ENCODE data around the gene LHB.

The LHB gene

GRCh38 chr19:48991011-48991609 lies 25.8 kb downstream of the LHB start:
- Histone ChIP-seq H3K4me3 (ENCODE audit: low read depth, low read length) (no peak overlapping the region), H3K4me1 (no peaks in the 10 kb centered on the region), H3K9me3 (no peaks in the 10 kb centered on the region), H3K36me3 (peaks cover 7% of the 10 kb centered on the region; the same call in 1 of the 2 replicates), H3K27me3 (no peaks in the 10 kb centered on the region)
- TF ChIP-seq CTCF (IDR thresholded peaks at IDR 0.05; ENCODE audit: low read depth, low read length) = no peak
- DNase-seq = no peak

GRCh38 chr19:48990400-48990799 lies 26.5 kb downstream of the LHB start:
- no peak for TF ChIP-seq CTCF (IDR thresholded peaks at IDR 0.05; ENCODE audit: low read depth, low read length)
- Histone ChIP-seq H3K9me3 (no peaks in the 10 kb centered on the region), H3K27me3 (no peaks in the 10 kb centered on the region), H3K4me1 (no peaks in the 10 kb centered on the region), H3K36me3 (peaks cover 12% of the 10 kb centered on the region; the same call in 1 of the 2 replicates), H3K4me3 (ENCODE audit: low read depth, low read length) (no peak overlapping the region)
- no peak for DNase-seq

- no peak for TF ChIP-seq CTCF (IDR thresholded peaks at IDR 0.05; ENCODE audit: low read depth, low read length)
Measured at GRCh38 chr19:48989701-48990291, 27.1 kb downstream of the LHB start.

GRCh38 chr19:48988860-48989259 lies 28.0 kb downstream of the LHB start:
- Histone ChIP-seq H3K27me3 (no peaks in the 10 kb centered on the region), H3K36me3 (peaks cover 23% of the 10 kb centered on the region; the same call in 1 of the 2 replicates), H3K4me3 (ENCODE audit: low read depth, low read length) (no peak overlapping the region)

More at GRCh38 chr19:48989701-48990291, 27.1 kb downstream of the LHB start:
- H3K27me3 ChIP-seq = no peaks in the 10 kb centered on the region
- H3K9me3 ChIP-seq = no peaks in the 10 kb centered on the region
- H3K36me3 ChIP-seq = peaks cover 16% of the 10 kb centered on the region; the same call in 1 of the 2 replicates
- DNase-seq = no peak
- no peaks in the 10 kb centered on the region for H3K4me1 ChIP-seq
- H3K4me3 ChIP-seq (ENCODE audit: low read depth, low read length) = no peak overlapping the region

GRCh38 chr19:48988286-48988685 lies 28.6 kb downstream of the LHB start:
- Histone ChIP-seq H3K4me1 (no peaks in the 10 kb centered on the region), H3K9me3 (no peaks in the 10 kb centered on the region), H3K27me3 (no peaks in the 10 kb centered on the region), H3K4me3 (ENCODE audit: low read depth, low read length) (no peak overlapping the region), H3K36me3 (peaks cover 24% of the 10 kb centered on the region; the same call in 1 of the 2 replicates)
- no peak for DNase-seq
- no peak for TF ChIP-seq CTCF (IDR thresholded peaks at IDR 0.05; ENCODE audit: low read depth, low read length)

More at GRCh38 chr19:48988860-48989259, 28.0 kb downstream of the LHB start:
- Histone ChIP-seq H3K9me3 (no peaks in the 10 kb centered on the region), H3K4me1 (no peaks in the 10 kb centered on the region)
- no peak for DNase-seq
- no peak for TF ChIP-seq CTCF (IDR thresholded peaks at IDR 0.05; ENCODE audit: low read depth, low read length)

- Histone ChIP-seq H3K36me3 (peaks cover 24% of the 10 kb centered on the region; the same call in 1 of the 2 replicates), H3K4me3 (ENCODE audit: low read depth, low read length) (no peak overlapping the region)
Measured at GRCh38 chr19:48987323-48987722, 29.6 kb downstream of the LHB start.

More at GRCh38 chr19:48987323-48987722, 29.6 kb downstream of the LHB start:
- no peak for DNase-seq
- Histone ChIP-seq H3K4me1 (no peaks in the 10 kb centered on the region), H3K9me3 (no peaks in the 10 kb centered on the region), H3K27me3 (no peaks in the 10 kb centered on the region)
- no peak for TF ChIP-seq CTCF (IDR thresholded peaks at IDR 0.05; ENCODE audit: low read depth, low read length)
